Mesenchymal stem cell (in vitro differentiated cells and primary cell): ENCODE results near the gene PRKRA.

Experiments used
- DNase-seq: peaks from one replicate; pipeline ENCODE4 v3.0.0-alpha.2; 2013
- H2AFZ ChIP-seq: one replicate; pipeline ENCODE4 v1.6.1; 2013; ENCODE audit warnings: low read depth, mild to moderate bottlenecking, control low read depth, inconsistent platforms, low read length, moderate library complexity
- H2AK5ac ChIP-seq: 2 replicates; pipeline ENCODE4 v1.6.1; 2013; ENCODE audit warnings: low read length, moderate library complexity, mild to moderate bottlenecking, inconsistent platforms; ENCODE audit not compliant: severe bottlenecking
- H2BK120ac ChIP-seq: one replicate; pipeline ENCODE4 v1.6.1; 2013; ENCODE audit warnings: low read depth, mild to moderate bottlenecking, inconsistent platforms, low read length, moderate library complexity
- H2BK12ac ChIP-seq, 2 experiments: one replicate each; pipeline ENCODE4 v1.6.1; 2013; ENCODE audit warnings: inconsistent platforms in 2 of 2, low read length in 2 of 2, mild to moderate bottlenecking in 2 of 2, moderate library complexity in 2 of 2, control low read depth in 1 of 2
- H2BK15ac ChIP-seq: one replicate; pipeline ENCODE4 v1.6.1; 2013; ENCODE audit warnings: mild to moderate bottlenecking, low read depth, inconsistent platforms; ENCODE audit not compliant: poor library complexity, severe bottlenecking
- H2BK5ac ChIP-seq: 2 replicates; pipeline ENCODE4 v1.6.1; 2013; ENCODE audit warnings: low read depth, mild to moderate bottlenecking, low read length, control low read depth, inconsistent platforms; ENCODE audit not compliant: poor library complexity, severe bottlenecking
- H3K14ac ChIP-seq, 2 experiments: one replicate each; pipeline ENCODE4 v1.6.1; 2013; ENCODE audit warnings: inconsistent platforms in 2 of 2, low read length in 2 of 2, control low read depth in 1 of 2, mild to moderate bottlenecking in 1 of 2, moderate library complexity in 1 of 2
- H3K18ac ChIP-seq, 2 experiments: one replicate each; pipeline ENCODE4 v1.6.1; 2013; ENCODE audit warnings: inconsistent platforms in 2 of 2, low read length in 2 of 2, control low read depth in 1 of 2, low read depth in 1 of 2, mild to moderate bottlenecking in 1 of 2
- H3K23ac ChIP-seq, 2 experiments: one replicate each; pipeline ENCODE4 v1.6.1; 2013; ENCODE audit warnings: inconsistent platforms in 2 of 2, low read length in 2 of 2, mild to moderate bottlenecking in 2 of 2, moderate library complexity in 2 of 2, control low read depth in 1 of 2
- H3K27ac ChIP-seq: 2 replicates; pipeline ENCODE4 v1.5.1; 2013; ENCODE audit warnings: mild to moderate bottlenecking, moderate library complexity, low read length, control low read depth, inconsistent platforms; ENCODE audit not compliant: poor library complexity, severe bottlenecking
- H3K27me3 ChIP-seq, 2 experiments: 2 replicates each; pipeline versions ENCODE4 v1.6.1 to v1.7.0; 2013; ENCODE audit warnings: low read length in 2 of 2, mild to moderate bottlenecking in 2 of 2, moderate library complexity in 2 of 2, control low read depth in 1 of 2, inconsistent platforms in 1 of 2; ENCODE audit not compliant: control insufficient read depth in 1 of 2, insufficient read depth in 1 of 2
- H3K36me3 ChIP-seq, 2 experiments: 2 replicates each; pipeline versions ENCODE4 v1.6.1 to v1.7.0; 2013; ENCODE audit warnings: low read length in 2 of 2, control low read depth in 1 of 2, inconsistent platforms in 1 of 2, low read depth in 1 of 2, mild to moderate bottlenecking in 1 of 2; ENCODE audit not compliant: insufficient read depth in 2 of 2, control insufficient read depth in 1 of 2
- H3K4ac ChIP-seq, 2 experiments: one replicate each; pipeline ENCODE4 v1.6.1; 2013; ENCODE audit warnings: inconsistent platforms in 2 of 2, low read length in 2 of 2, mild to moderate bottlenecking in 2 of 2, moderate library complexity in 2 of 2, control low read depth in 1 of 2, low read depth in 1 of 2
- H3K4me1 ChIP-seq: 2 replicates; pipeline ENCODE4 v1.6.1; 2013; ENCODE audit warnings: low read depth, low read length, control low read depth; ENCODE audit not compliant: control insufficient read depth, insufficient read depth
- H3K4me2 ChIP-seq: 2 replicates; pipeline ENCODE4 v1.6.1; 2013; ENCODE audit warnings: low read length, mild to moderate bottlenecking, inconsistent platforms; ENCODE audit not compliant: poor library complexity, severe bottlenecking
- H3K4me3 ChIP-seq, 2 experiments: 2 replicates each; pipeline versions ENCODE4 v1.5.1 to v1.7.0; 2013; ENCODE audit warnings: low read length in 2 of 2, mild to moderate bottlenecking in 2 of 2, control low read depth in 1 of 2, low read depth in 1 of 2; ENCODE audit not compliant: insufficient read depth in 1 of 2
- H3K79me1 ChIP-seq: replicated peaks from 2 replicates; pipeline ENCODE4 v1.6.1; 2013; ENCODE audit warnings: mild to moderate bottlenecking, control low read depth, low read length, inconsistent platforms; ENCODE audit not compliant: poor library complexity, severe bottlenecking
- H3K9ac ChIP-seq: 2 replicates; pipeline ENCODE4 v1.7.0; 2013; ENCODE audit warnings: mild to moderate bottlenecking, low read length, moderate library complexity
- H3K9me3 ChIP-seq: 2 replicates; pipeline ENCODE4 v1.7.0; 2013; ENCODE audit warnings: mild to moderate bottlenecking, low read length; ENCODE audit not compliant: control insufficient read depth
- H4K8ac ChIP-seq: one replicate; pipeline ENCODE4 v1.6.1; 2013; ENCODE audit warnings: inconsistent platforms, mild to moderate bottlenecking, low read length, moderate library complexity
- H4K91ac ChIP-seq: one replicate; pipeline ENCODE4 v1.6.1; 2013; ENCODE audit warnings: mild to moderate bottlenecking, low read length, inconsistent platforms
- WGBS: methylation state at CpG from one replicate; pipeline ENCODE4 v1.1.7; 2013; ENCODE audit warnings: mixed read lengths; 5-methylcytosine and 5-hydroxymethylcytosine counted together

Gene PRKRA

GRCh38 chr2:178491612-178492011, 40.6 kb upstream of the PRKRA start:
- H3K18ac ChIP-seq = no peak overlapping the region
- 97% methylated on average over 6 of the region's 6 CpGs for WGBS

DNA sequence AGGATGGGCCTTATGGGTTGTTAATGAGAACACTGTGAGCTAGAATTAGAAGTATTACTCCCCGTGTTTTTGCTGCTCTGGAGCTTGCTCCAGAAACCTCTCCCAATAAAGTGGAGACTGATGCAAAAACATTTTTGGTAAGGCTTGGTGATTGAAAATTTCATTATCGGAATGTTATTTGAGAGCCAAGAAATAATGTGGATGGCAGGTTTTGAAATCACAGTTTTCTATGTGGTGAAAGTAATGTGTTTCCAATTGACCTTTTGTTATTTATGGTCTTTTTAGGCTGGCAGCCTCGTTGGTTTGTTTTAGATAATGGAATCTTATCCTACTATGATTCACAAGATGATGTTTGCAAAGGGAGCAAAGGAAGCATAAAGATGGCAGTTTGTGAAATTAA, 34.4 kb upstream of the PRKRA start:
- peak overlapping the region in 1 of 2 experiments; percentile 57 for H3K4me3 ChIP-seq
- H2AFZ ChIP-seq = no peak overlapping the region
- H2AK5ac ChIP-seq = no peak overlapping the region
- H3K79me1 ChIP-seq = peaks cover 20% of the 10 kb centered on the region
- H3K27ac ChIP-seq = no peak overlapping the region
- H3K4me2 ChIP-seq = no peak overlapping the region
- H3K18ac ChIP-seq = no peak overlapping the region
- no peak overlapping the region for H2BK15ac ChIP-seq
- peaks cover 0 to 30% of the 10 kb centered on the region in 2 experiments for H3K36me3 ChIP-seq
- 84% methylated on average over 3 of the region's 3 CpGs for WGBS
- no peak overlapping the region for H2BK120ac ChIP-seq
- no peak overlapping the region for H3K9ac ChIP-seq
- H2BK5ac ChIP-seq = no peak overlapping the region
- no peak overlapping the region for H4K8ac ChIP-seq
- peaks cover 4% of the 10 kb centered on the region for H3K4me1 ChIP-seq
- no peak overlapping the region for H3K4ac ChIP-seq
- H2BK12ac ChIP-seq = no peak overlapping the region
- DNase-seq = no peak
- H4K91ac ChIP-seq = no peak overlapping the region
- no peak overlapping the region for H3K14ac ChIP-seq
- no peaks in the 10 kb centered on the region for H3K27me3 ChIP-seq
- H3K9me3 ChIP-seq = no peaks in the 10 kb centered on the region
- H3K23ac ChIP-seq = no peak overlapping the region

More at GRCh38 chr2:178491612-178492011, 40.6 kb upstream of the PRKRA start:
- H3K9me3 ChIP-seq = no peaks in the 10 kb centered on the region
- no peak overlapping the region for H2AK5ac ChIP-seq
- no peak overlapping the region for H2BK15ac ChIP-seq
- H3K4me3 ChIP-seq = no peak overlapping the region
- H3K23ac ChIP-seq = no peak overlapping the region
- no peak overlapping the region for H3K9ac ChIP-seq
- H3K4me2 ChIP-seq = no peak overlapping the region
- no peak overlapping the region for H3K14ac ChIP-seq
- no peaks in the 10 kb centered on the region for H3K4me1 ChIP-seq
- peaks cover 10 to 78% of the 10 kb centered on the region in 2 experiments for H3K36me3 ChIP-seq
- H4K8ac ChIP-seq = no peak overlapping the region
- no peaks in the 10 kb centered on the region for H3K27me3 ChIP-seq
- no peak overlapping the region for H4K91ac ChIP-seq
- H2BK12ac ChIP-seq = no peak overlapping the region
- H3K79me1 ChIP-seq = peaks cover 15% of the 10 kb centered on the region
- H2AFZ ChIP-seq = no peak overlapping the region
- H3K27ac ChIP-seq = no peak overlapping the region
- no peak for DNase-seq
- no peak overlapping the region for H2BK120ac ChIP-seq
- no peak overlapping the region for H2BK5ac ChIP-seq
- H3K4ac ChIP-seq = no peak overlapping the region

DNA sequence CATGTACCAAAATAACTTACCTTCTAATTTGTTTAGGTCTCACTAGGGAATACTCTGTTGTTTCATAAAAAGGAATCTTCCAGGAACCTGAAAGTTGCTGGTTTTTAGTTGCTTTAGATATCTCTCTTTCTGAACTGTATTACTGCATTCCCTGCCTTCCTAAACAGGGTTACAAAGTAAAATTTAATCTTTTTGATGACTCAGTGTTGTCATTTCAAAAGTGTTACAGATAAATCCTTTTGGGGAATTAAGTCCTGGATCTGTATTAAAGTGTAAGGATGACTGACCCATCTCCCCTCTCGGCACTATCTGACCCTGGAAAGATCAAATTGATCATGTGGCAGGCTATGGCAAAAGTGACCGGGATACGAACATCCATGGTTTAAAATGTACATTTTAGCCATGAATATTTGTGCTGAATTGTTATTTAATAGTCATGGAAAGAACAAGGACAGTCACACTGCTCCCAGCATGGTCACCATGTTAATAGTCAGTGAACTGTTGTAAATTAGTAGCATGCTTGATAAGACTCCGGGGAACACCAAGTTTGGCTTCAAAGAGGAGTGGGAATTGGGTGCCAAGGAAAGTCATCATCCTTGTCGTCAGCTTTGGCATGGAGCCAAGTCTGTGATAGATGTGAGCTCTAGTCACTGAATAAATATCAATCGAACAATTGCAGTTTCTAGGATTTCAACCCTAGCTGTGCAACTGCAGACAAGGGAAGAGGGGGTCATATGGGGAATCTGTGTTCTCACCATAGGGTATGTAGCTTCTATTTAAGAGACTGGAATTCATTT, 33.5 kb upstream of the PRKRA start:
- no peak overlapping the region for H3K4ac ChIP-seq
- 86% methylated on average over 6 of the region's 6 CpGs for WGBS
- H2BK5ac ChIP-seq = no peak overlapping the region
- no peak overlapping the region for H4K8ac ChIP-seq
- no peak overlapping the region for H3K14ac ChIP-seq
- H3K9me3 ChIP-seq = no peaks in the 10 kb centered on the region
- H3K4me2 ChIP-seq = no peak overlapping the region
- peaks cover 17% of the 10 kb centered on the region for H3K79me1 ChIP-seq
- peak; percentile 15 for DNase-seq
- no peak overlapping the region for H2AK5ac ChIP-seq
- no peak overlapping the region for H3K27ac ChIP-seq
- H3K18ac ChIP-seq = no peak overlapping the region
- H3K9ac ChIP-seq = peak overlapping the region; percentile 56
- H3K36me3 ChIP-seq = peaks cover 0 to 21% of the 10 kb centered on the region in 2 experiments
- H3K23ac ChIP-seq = no peak overlapping the region
- H4K91ac ChIP-seq = no peak overlapping the region
- H3K27me3 ChIP-seq = no peaks in the 10 kb centered on the region
- no peak overlapping the region for H2BK15ac ChIP-seq
- H2AFZ ChIP-seq = no peak overlapping the region
- no peak overlapping the region for H2BK12ac ChIP-seq
- peak overlapping the region in 1 of 2 experiments; percentile 57 for H3K4me3 ChIP-seq
- H2BK120ac ChIP-seq = no peak overlapping the region
- H3K4me1 ChIP-seq = peaks cover 5% of the 10 kb centered on the region

DNA sequence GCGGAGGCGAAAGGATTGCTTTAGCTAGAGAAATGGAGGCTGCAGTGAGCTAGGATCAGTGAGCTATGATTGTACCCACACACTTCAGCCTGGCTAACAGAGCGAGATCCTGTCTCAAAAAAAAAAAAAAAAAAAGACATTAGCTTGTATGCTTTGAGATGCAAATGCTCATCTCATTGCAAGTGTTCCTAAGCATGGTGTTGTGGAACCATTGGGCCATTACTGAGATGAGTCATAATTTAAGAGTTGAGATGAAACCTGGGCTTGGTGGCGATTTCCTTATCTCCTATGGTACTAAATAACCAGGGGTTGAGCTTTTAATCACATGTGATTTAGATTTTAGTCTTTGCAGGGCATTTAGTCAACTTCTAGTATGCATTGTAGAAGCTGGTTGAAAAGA, 31.5 kb upstream of the PRKRA start:
- Histone ChIP-seq H3K27me3 (no peaks in the 10 kb centered on the region), H3K4me1 (peaks cover 6% of the 10 kb centered on the region), H3K4me2 (no peak overlapping the region), H4K8ac (no peak overlapping the region), H2BK120ac (no peak overlapping the region), H2AFZ (no peak overlapping the region), H3K14ac (no peak overlapping the region), H3K9ac (peak overlapping the region; percentile 100), H3K36me3 (peaks cover 0 to 16% of the 10 kb centered on the region in 2 experiments), H4K91ac (no peak overlapping the region), H2BK15ac (no peak overlapping the region), H3K9me3 (no peaks in the 10 kb centered on the region), H3K18ac (no peak overlapping the region), H3K23ac (no peak overlapping the region), H2BK5ac (no peak overlapping the region), H2AK5ac (no peak overlapping the region), H3K79me1 (peaks cover 16% of the 10 kb centered on the region), H3K4ac (no peak overlapping the region), H3K4me3 (peak overlapping the region in 1 of 2 experiments; percentile 95), H3K27ac (no peak overlapping the region), H2BK12ac (no peak overlapping the region)
- DNase-seq = peak; percentile 23
- WGBS = 94% methylated on average over 4 of the region's 4 CpGs
